Stimulated activated effector memory CD8-positive, alpha-beta T cell treated with anti-CD3 and anti-CD28 coated beads, Interleukin-12 subunit alpha, Interleukin-12 subunit beta, amount 100 ng/mL, for 72 hours (primary cell): ENCODE data around the gene SCFD2.

Source experiments
- ATAC-seq: fragments of 150-1000 bp; cut with Tn5 transposase; 2 replicates; pipeline ENCODE4 v1.10.0; 2021
- DNase-seq, 2 donors: peaks; one replicate each; pipeline ENCODE4 v3.0.0; 2021 to 2022; ENCODE audit warnings: low spot score in 2 of 2
- H3K27ac Mint-ChIP-seq: one replicate; pipeline ENCODE4 v1.8.0; 2022; ENCODE audit warnings: mild to moderate bottlenecking, mixed read lengths
- H3K36me3 Mint-ChIP-seq: one replicate; pipeline ENCODE4 v1.8.0; 2022; ENCODE audit warnings: mild to moderate bottlenecking, mixed read lengths
- H3K4me1 Mint-ChIP-seq: one replicate; pipeline ENCODE4 v1.8.0; 2022; ENCODE audit warnings: mixed read lengths
- H3K4me3 Mint-ChIP-seq: one replicate; pipeline ENCODE4 v1.8.0; 2022; ENCODE audit warnings: mild to moderate bottlenecking, mixed read lengths
- H3K9me3 Mint-ChIP-seq: one replicate; pipeline ENCODE4 v1.8.0; 2022; ENCODE audit warnings: mixed read lengths

SCFD2 gene

DNA sequence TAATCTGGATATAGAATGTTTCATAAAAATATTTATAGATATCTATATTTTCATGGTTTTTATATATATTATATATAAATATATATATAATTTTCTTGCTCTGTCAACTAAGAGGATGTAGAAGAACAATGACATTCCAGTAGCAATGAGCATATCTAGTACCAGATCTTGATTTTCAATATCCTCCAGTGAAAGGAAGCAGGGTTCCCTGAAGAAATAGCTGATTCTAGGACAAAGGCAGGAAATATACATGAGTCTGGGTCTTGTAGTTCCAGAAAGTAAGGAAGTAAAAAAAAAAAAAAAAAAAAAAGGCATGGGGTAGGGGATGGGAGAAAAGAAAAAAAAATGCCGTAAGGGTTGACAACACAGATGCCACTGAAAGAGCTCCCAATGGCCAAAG, 262.4 kb downstream of the SCFD2 start:
- no peak overlapping the region for H3K4me3 Mint-ChIP-seq
- peaks cover 13% of the 10 kb centered on the region for H3K9me3 Mint-ChIP-seq
- H3K27ac Mint-ChIP-seq: no peak overlapping the region
- no peak for ATAC-seq
- H3K36me3 Mint-ChIP-seq: no peaks in the 10 kb centered on the region
- DNase-seq: no peak
- peaks cover 20% of the 10 kb centered on the region for H3K4me1 Mint-ChIP-seq

DNA sequence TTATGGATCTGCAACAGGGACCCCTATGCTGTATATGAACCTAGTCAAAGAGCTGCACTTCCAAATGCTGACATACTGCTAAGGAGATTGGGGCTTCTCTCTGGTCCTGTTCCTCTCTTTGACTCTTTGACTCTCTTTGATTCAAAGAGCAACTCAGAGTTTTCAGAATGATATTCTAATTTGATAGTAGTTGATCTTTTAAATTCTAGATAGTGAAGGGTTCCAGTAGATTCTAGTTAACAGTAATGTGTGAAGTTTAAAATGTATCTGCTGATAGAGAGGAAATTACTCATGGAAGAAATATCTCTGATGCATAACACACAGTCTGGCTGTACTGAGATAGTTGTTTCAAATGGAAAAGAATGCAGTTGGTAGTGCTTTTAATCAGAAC, 264.7 kb downstream of the SCFD2 start:
- ATAC-seq: peak; percentile 77
- H3K4me1 Mint-ChIP-seq: peaks cover 7% of the 10 kb centered on the region
- H3K4me3 Mint-ChIP-seq: no peak overlapping the region
- H3K36me3 Mint-ChIP-seq: no peaks in the 10 kb centered on the region
- no peak for DNase-seq
- H3K9me3 Mint-ChIP-seq: peaks cover 7% of the 10 kb centered on the region
- H3K27ac Mint-ChIP-seq: peak overlapping the region; percentile 7

DNA sequence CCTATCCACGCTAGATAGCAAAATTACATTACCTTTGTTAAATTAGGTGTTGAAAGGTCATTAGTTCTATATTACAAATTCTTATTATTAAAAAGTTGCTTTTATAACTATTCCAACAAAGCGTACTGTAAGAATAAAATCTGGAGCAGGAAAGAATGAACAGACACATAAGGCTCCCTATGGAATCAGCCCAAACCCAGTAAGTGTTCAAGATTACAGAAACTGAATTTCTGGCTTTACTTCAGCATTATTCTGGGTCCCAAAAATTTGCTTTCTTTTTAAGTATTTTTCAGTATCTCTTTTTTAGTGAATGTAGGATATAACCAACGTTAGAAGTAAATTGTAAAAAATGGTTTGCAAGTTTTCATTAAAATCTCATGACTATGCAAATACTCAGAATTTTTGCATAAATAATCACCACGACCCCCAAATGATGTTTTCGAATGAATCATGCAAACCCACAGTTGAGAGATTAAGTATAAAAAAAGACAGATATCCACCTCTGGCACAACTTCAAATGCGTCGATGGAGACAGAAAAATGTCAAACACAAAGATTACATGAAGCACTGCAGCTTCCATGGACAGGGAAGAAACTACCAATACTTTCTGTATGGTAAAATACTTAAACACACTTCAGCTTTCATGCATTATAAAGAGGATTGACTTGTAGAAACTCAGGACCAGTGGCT, 265.2 kb downstream of the SCFD2 start:
- Mint-ChIP-seq H3K4me1 (peaks cover 6% of the 10 kb centered on the region), H3K27ac (peak overlapping the region; percentile 7), H3K9me3 (peaks cover 8% of the 10 kb centered on the region), H3K36me3 (no peaks in the 10 kb centered on the region), H3K4me3 (no peak overlapping the region)
- DNase-seq: no peak
- no peak for ATAC-seq

DNA sequence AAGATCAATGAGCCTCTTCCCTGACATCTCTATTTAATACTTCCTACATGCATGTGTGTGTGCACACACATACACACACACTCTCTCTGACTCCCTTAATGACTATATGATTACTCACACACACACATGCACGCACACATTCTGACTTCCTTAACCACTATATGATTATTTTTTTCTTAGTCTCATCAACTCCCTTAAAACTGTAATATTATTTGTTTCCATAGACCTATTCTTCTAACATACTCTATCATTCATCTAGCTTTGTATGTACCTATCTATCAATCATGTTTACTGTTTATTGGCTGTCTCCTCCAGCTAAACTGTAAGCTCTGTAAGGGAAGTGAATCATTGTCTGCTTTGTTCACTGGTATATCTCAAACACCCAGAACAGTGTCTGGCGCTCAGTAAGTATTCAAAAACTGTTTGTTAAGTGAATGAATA, 267.2 kb downstream of the SCFD2 start:
- peaks cover 6% of the 10 kb centered on the region for H3K4me1 Mint-ChIP-seq
- H3K27ac Mint-ChIP-seq: no peak overlapping the region
- ATAC-seq (peak; percentile 34), DNase-seq (no peak)
- H3K9me3 Mint-ChIP-seq: peaks cover 18% of the 10 kb centered on the region
- no peaks in the 10 kb centered on the region for H3K36me3 Mint-ChIP-seq
- H3K4me3 Mint-ChIP-seq: no peak overlapping the region

DNA sequence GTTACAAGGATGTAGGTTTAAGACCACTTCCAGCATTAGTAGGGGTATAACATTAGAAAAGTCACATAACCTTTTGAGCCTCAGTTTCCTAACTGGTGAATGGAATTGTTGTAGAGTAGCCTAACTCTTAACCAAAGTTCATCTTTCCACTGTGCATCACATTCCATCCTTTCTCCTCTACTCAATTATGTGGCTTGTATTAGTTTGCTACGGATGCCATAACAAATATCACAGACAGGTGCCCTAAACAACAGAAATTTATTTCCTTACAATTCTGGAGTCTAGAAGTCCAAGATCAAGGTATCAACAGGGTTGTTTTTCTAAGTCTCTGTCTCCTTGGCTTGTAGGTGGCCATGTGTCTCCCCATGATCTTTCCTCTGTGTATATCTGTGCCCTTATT, 271.8 kb downstream of the SCFD2 start:
- H3K4me1 Mint-ChIP-seq: no peaks in the 10 kb centered on the region
- H3K36me3 Mint-ChIP-seq: no peaks in the 10 kb centered on the region
- ATAC-seq: no peak
- no peak for DNase-seq
- H3K27ac Mint-ChIP-seq: no peak overlapping the region
- no peak overlapping the region for H3K4me3 Mint-ChIP-seq
- H3K9me3 Mint-ChIP-seq: peaks cover 16% of the 10 kb centered on the region

DNA sequence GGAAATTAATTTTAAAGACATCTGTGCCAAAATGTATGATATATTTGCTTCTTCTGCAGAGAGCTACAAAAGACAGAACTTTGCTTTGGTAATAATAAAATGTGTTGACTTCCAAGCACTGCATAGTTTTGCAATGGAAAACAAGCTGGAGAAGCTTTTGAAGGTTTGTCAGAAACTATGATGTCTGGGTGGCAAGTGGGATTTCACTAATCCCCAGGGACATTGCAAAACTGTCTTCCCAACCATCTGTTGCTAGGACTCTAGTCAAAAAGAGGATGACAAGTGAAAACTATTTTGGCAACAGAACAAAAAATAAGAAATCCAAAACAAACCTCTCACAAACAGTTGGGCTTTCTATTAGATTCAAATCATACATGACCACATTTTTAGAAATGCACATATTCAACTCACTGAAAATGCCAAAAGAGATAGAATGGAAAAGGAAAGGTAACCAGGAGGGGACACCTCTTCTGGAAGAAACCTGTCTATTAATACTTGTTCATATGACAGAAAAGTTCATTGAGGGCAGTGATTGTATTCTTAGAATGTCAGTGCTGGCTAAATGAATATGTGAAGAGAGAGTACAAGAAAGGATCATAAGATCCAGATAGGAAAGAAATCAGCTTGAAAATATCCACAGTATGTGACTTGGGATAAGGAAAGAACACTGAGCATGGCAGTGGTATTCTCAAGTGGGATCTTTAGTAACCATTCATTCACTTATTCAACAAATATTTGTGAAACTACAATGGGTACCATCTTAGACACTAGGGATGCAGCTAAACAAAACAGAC, 275.7 kb downstream of the SCFD2 start:
- peaks cover 18% of the 10 kb centered on the region for H3K9me3 Mint-ChIP-seq
- ATAC-seq: no peak
- no peak overlapping the region for H3K27ac Mint-ChIP-seq
- no peak overlapping the region for H3K4me3 Mint-ChIP-seq
- DNase-seq: no peak
- H3K4me1 Mint-ChIP-seq: no peaks in the 10 kb centered on the region
- no peaks in the 10 kb centered on the region for H3K36me3 Mint-ChIP-seq

DNA sequence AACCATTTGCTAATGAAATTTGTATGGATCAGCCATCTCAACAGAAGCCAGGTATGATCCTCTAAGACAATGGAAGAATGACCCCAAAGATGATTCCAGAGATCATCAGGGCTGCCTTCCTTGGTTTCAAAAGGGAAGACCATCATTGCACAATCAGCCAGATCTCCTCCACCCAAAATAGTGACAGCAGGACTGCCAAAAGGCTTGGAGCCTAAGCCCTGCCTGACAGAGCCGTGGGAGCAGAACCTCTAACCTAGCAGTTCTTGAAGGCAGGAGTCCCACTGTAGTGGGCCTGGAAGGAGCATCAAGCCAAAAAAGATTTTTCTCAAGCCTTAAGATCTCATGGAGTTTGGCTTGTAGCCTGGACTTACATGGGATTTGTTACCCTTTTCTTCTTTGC, 277.7 kb downstream of the SCFD2 start:
- no peak for ATAC-seq
- Mint-ChIP-seq H3K36me3 (no peaks in the 10 kb centered on the region), H3K9me3 (peaks cover 20% of the 10 kb centered on the region), H3K4me3 (no peak overlapping the region), H3K4me1 (no peaks in the 10 kb centered on the region), H3K27ac (no peak overlapping the region)
- DNase-seq: no peak

DNA sequence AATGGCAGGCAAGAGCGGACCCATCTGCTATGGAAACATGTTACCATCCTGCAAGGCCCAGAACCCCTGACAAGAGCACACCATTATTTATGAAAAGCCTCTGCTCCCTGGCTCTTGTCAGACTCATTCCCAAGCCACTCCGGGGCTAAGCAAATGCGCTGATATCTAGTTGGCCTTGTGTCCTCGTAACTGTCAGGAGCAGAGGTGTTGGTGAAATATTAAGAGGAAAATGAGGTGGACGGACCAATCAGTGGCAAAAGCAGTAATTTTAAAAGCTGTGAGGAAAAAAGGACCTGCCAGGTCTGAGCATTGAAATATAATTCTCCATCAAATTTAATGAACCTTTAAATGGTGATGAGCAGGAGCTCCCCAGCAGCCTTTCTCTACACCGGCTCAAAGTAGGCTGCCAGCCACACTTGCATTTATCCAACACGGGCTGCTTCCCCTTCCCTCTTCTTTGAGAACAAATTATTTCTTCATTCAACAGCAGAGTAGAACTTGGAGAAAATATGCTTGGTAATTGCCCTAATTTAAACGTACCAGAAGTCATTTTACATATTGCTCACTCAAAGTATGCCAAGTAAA, 289.4 kb downstream of the SCFD2 start:
- ATAC-seq (no peak), DNase-seq (no peak)
- no peak overlapping the region for H3K27ac Mint-ChIP-seq
- H3K4me1 Mint-ChIP-seq: peaks cover 8% of the 10 kb centered on the region
- no peak overlapping the region for H3K4me3 Mint-ChIP-seq
- H3K9me3 Mint-ChIP-seq: no peaks in the 10 kb centered on the region
- no peaks in the 10 kb centered on the region for H3K36me3 Mint-ChIP-seq

DNA sequence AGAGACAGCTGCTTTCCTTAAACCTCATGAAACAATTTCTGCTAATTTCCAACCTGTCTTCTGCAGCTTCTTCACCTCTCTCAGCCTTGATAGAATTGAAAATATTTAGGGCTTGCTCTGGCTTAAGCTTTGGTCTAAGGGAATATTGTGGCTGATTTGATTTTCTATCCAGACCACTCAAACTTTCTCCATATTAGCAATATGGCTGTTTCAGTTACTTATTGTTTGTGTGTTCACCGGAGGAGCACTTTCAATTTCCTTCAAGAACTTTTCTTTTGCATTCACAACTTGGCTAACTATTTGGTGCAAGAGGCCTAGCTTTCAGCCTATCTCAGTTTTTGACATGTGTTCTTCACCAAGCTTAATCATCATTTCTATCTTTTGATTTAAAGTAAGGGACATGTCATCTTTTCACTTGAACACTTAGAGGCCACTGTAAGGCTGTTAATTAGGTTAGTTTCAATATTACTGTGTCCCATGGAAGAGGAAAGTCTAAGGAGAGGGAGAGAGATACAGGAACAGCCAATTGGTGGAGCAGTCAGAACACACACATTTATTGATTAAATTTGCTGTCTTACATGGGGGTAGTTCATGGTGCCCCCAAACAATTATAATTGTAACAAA, 290.6 kb downstream of the SCFD2 start:
- no peaks in the 10 kb centered on the region for H3K9me3 Mint-ChIP-seq
- no peak overlapping the region for H3K27ac Mint-ChIP-seq
- DNase-seq (no peak), ATAC-seq (peak; percentile 34)
- H3K4me1 Mint-ChIP-seq: peaks cover 8% of the 10 kb centered on the region
- H3K4me3 Mint-ChIP-seq: no peak overlapping the region
- no peaks in the 10 kb centered on the region for H3K36me3 Mint-ChIP-seq

DNA sequence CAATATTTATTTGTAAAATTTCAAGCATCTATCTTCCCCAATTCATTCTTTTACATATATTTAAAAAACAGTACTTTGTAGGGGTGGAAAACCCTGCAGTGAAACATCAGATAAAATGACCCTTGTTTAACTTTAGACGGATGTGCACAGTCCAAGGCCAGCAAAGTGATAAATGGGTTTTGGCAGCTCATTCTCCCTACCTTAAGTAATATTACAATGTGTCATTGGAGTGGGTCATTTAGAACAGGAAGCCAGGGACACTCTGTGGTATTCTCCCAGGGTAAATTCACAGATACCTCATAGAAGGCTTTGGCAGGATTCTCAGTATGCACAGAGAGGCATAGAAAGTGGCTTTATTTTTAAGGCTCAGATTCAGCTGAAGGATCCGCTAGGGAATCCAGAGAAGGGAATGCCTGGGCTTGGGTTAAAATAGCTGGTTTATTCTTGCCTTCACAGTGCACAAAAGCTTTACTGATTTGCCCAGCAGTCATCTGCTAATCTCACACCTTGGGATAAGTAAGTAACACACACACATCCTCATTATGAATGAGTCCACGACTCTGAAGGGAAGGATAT, 297.0 kb downstream of the SCFD2 start:
- H3K4me3 Mint-ChIP-seq: no peak overlapping the region
- H3K36me3 Mint-ChIP-seq: no peaks in the 10 kb centered on the region
- ATAC-seq: no peak
- no peaks in the 10 kb centered on the region for H3K4me1 Mint-ChIP-seq
- no peak for DNase-seq
- peaks cover 7% of the 10 kb centered on the region for H3K9me3 Mint-ChIP-seq
- no peak overlapping the region for H3K27ac Mint-ChIP-seq

DNA sequence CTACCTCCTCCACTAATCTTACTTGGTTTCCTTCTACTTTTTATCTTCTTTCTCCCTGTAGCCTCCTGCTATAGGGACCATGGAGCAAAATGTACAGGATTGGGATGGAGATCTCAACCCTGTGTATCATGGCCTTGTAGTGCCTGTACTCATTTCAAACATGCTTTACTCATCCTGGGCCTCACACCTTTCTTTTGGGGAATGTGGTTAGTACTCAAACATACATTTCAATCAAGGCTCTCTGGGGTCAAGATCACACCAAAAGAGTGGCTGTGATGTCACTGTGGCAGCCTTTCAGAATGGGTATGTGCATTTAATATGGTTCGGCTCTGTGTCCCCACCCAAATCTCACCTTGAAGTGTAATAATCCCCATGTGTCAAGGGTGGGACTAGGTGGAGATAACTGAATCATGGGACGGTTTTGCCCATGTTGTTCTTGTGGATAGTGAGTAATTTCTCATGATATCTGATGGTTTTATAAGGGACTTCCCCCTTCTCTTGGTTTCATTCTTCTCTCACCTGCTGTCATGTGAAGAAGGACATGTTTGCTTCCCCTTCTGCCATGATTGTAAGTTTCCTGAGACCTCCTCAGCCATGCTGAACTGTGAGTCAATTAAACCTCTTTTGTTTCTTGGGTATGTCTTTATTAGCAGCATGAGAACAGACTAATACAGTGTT, 298.6 kb downstream of the SCFD2 start:
- Mint-ChIP-seq H3K4me1 (no peaks in the 10 kb centered on the region), H3K27ac (no peak overlapping the region), H3K36me3 (no peaks in the 10 kb centered on the region), H3K9me3 (peaks cover 7% of the 10 kb centered on the region), H3K4me3 (no peak overlapping the region)
- DNase-seq (no peak), ATAC-seq (peak; percentile 67)

DNA sequence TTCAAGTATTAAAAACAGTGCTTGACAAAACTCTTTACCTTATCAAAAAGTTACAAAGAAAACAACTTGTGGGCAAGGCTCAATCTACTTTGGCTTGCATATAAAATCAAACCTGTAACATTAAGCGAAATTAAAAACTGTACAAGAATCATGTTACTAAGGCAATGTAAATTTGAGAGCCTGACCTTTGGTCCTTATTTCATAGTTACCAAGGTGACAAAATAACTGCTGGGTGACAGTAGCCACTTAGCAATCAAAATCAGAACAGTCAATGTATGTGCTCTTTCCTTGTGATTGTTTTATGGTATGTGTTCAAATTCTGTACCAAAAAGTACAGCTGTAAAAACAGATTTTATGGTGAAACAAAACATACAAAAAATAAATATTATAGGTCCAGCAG, 299.7 kb downstream of the SCFD2 start:
- Mint-ChIP-seq H3K4me1 (no peaks in the 10 kb centered on the region), H3K27ac (no peak overlapping the region), H3K36me3 (no peaks in the 10 kb centered on the region), H3K4me3 (no peak overlapping the region), H3K9me3 (peaks cover 7% of the 10 kb centered on the region)
- ATAC-seq (no peak), DNase-seq (no peak)

DNA sequence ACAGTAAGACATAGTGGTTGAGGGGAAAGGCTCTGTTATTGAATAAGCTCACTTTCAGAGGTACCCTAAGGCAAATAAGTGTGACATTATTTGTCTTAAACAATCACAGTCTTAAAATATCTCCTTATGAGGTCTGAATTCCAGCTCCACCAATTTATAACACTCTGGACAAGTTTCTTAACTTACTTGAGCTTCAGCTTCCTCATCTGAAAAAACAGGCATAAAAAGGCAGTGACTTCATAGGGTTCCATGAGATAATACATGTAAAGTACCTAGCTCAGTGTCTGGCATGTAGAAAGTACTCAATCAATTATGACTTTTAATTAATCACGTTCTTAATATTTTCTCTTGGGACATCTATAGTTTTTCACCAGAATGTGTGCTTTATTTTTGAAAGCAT, 301.3 kb downstream of the SCFD2 start:
- Mint-ChIP-seq H3K36me3 (no peaks in the 10 kb centered on the region), H3K27ac (no peak overlapping the region), H3K4me3 (no peak overlapping the region), H3K9me3 (peaks cover 7% of the 10 kb centered on the region), H3K4me1 (no peaks in the 10 kb centered on the region)
- DNase-seq: no peak
- no peak for ATAC-seq

DNA sequence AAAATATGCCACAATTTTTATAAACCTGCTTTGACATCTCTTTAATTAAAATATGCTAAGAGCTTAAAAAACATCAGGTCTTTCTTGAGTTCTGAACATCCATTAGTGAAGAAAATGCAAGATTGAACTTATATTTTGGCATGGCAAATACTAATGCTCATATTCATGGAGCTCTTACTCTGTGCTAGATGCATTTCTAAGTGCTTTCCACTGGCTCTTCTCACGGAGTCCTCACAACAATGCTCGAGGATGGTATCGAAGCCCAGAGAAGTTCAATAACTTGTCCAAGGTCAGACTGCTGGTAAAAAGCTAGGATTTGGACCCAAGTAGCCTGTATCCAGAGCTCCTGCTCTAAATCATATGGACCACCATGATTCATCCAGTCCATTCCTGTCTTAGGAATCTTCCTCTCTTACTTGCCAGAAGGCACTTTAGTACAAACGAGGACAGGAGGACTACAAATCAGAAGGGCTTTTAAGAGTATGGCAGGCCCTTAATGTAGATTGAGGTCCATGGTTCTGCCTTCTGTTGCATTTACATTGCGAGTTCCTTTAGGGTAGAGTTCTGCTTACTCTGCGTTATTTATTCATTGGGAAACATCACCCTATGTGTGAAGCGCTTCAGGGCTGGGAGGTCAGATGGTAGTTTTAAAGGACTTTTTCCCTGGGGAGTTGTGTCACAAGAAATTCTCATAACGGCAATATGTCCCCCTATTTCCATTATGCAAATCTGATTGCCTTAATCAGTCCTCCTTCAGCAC, 304.6 kb downstream of the SCFD2 start:
- Mint-ChIP-seq H3K27ac (no peak overlapping the region), H3K4me1 (no peaks in the 10 kb centered on the region), H3K4me3 (no peak overlapping the region), H3K36me3 (no peaks in the 10 kb centered on the region), H3K9me3 (peaks cover 3% of the 10 kb centered on the region)
- ATAC-seq: no peak
- no peak for DNase-seq
